Upper lobe of left lung (tissue), 6 donors: Measurements from ENCODE around the gene TARDBP. TPM values are rescaled to one million over a fixed set of nuclear protein-coding genes. Genes with fewer than 3 reads are reported as not detected.

Experiments used
- ATAC-seq, 2 donors: fragments of 200-7000 bp; cut with Tn5 transposase; one replicate each; pipeline ENCODE4 v1.9.1; 2022; ENCODE audit warnings: mild to moderate bottlenecking in 2 of 2, moderate library complexity in 2 of 2; ENCODE audit not compliant: low FRiP score in 2 of 2
- DNase-seq, 2 donors: peaks; one replicate each; pipeline ENCODE4 v3.0.0-alpha.2; 2019 to 2020
- H3K27ac ChIP-seq, 4 donors: fragments of 200-600 bp; sonication (generic); one replicate each; pipeline ENCODE4 v1.5.1; 2016 to 2019
- H3K27me3 ChIP-seq, 4 donors: fragments of 200-600 bp; sonication (generic); one replicate each; pipeline ENCODE4 v1.5.1; 2017 to 2019
- H3K36me3 ChIP-seq, 4 donors: fragments of 200-600 bp; sonication (generic); one replicate each; pipeline ENCODE4 v1.5.1; 2016 to 2019
- H3K4me1 ChIP-seq, 4 donors: fragments of 200-600 bp; sonication (generic); one replicate each; pipeline ENCODE4 v1.5.1; 2018 to 2019
- H3K4me3 ChIP-seq, 4 donors: fragments of 200-600 bp; sonication (generic); one replicate each; pipeline ENCODE4 v1.5.1; 2017 to 2019; ENCODE audit warnings: mild to moderate bottlenecking in 2 of 4, moderate library complexity in 1 of 4
- H3K9me3 ChIP-seq, 4 donors: fragments of 200-600 bp; sonication (generic); one replicate each; pipeline ENCODE4 v1.5.1; 2018 to 2019
- EP300 ChIP-seq, 4 donors: sonication (generic); formaldehyde crosslinking; IDR thresholded peaks; one replicate each; pipeline ENCODE4 v1.5.1; 2017; ENCODE audit warnings: antibody characterized with exemption in 4 of 4, control low read depth in 2 of 4
- POLR2A ChIP-seq, 4 donors: fragments of 450-650 bp; IDR thresholded peaks; one replicate each; pipeline ENCODE4 v1.5.1; 2016 to 2017; ENCODE audit warnings: antibody characterized with exemption in 4 of 4, mild to moderate bottlenecking in 2 of 4
- POLR2AphosphoS5 ChIP-seq, 2 donors: sonication (generic); formaldehyde crosslinking; IDR thresholded peaks; one replicate each; pipeline ENCODE4 v1.5.1; 2017; ENCODE audit warnings: antibody characterized with exemption in 2 of 2
- WGBS, 2 donors: methylation state at CpG; one replicate each; pipeline ENCODE4 v1.1.5; 2017 to 2018; 5-methylcytosine and 5-hydroxymethylcytosine counted together
- total RNA-seq, 6 donors: library from RNA; depleted of rRNA in 4 of 6; stranded (reverse); fragments of >200 nt in 4 of 6; gene quantifications; one replicate each; pipeline versions ENCODE4 v1.1.0 to v1.2.1, GENCODE V29; 2016 to 2021
- TF ChIP-seq, protein P1 (sequence below), 6 experiments: fragments of 450-650 bp in 4 of 6; fragments of 200-600 bp in 2 of 6; sonication (generic) in 2 of 6; IDR thresholded peaks; one replicate each; pipeline ENCODE4 v1.5.1; 2016 to 2019; ENCODE audit warnings: antibody characterized with exemption in 6 of 6
- donor health status: DM: no; HTN: no; CAD: no; lungs with moderate emphysema.
- donor health status: DM: no; HTN: yes; CAD: no; lungs with severe emphysema.

TARDBP gene
- total RNA-seq, 6 donors from 2014 or later, result 108 to 388 (median 138) TPM

GRCh38 chr1:11026052-11026451 lies 13.6 kb downstream of the TARDBP start:
- no peak for ATAC-seq
- no peaks in the 10 kb centered on the region for H3K4me1 ChIP-seq
- no peak overlapping the region for H3K4me3 ChIP-seq
- no peaks in the 10 kb centered on the region for H3K9me3 ChIP-seq
- peaks cover 33 to 87% (median 58%) of the 10 kb centered on the region in 4 donors for H3K36me3 ChIP-seq
- 59% methylated on average over 1 of the region's 1 CpG for WGBS, 2 donors
- H3K27ac ChIP-seq, result no peak overlapping the region
- DNase-seq, result no peak
- no peaks in the 10 kb centered on the region for H3K27me3 ChIP-seq
- no peak for TF ChIP-seq EP300 (IDR thresholded peaks at IDR 0.05)

DNA sequence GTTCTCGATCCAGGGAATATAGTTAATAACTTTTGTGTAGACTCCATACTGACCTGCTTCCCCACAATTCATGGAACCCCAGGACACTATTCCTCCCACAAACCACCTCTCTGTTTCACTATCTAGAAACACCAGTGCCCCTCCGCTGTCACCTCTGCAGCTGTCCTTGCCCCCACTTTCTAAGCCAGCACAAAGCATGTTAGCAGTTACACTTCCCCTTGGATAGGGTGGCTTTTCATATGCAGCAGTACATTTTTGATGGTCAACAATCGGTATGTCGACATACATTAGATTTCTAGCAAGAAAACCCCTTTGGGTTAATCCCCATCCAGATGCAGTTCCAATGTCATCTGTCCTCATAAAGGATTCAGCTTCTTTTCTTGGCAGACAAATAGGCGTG lies 14.4 kb downstream of the TARDBP start:
- ATAC-seq, result no peak
- 94 to 97% methylated on average over 5 of the region's 5 CpGs for WGBS, 2 donors
- peaks cover 25 to 79% (median 49%) of the 10 kb centered on the region in 4 donors for H3K36me3 ChIP-seq

DNA sequence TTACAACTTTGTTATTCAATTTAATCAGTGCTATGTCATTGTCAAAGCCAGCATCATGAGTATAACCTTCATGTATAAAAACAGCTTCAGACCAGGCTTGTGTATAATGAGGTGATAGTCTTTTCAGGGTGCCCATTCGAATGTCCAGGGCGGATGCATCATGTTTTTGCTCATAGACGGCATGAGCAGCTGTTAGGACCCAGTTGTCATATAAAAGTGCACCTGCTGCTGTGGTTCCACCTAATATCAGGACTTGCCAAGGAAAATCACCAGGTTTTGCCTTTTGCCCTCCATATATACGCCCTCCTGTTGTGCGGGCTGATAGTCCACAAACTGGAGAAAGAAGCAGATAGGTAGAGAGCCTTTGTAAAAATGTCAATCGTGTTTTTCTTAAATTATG lies 14.9 kb downstream of the TARDBP start:
- Histone ChIP-seq H3K27ac (no peak overlapping the region), H3K4me3 (no peak overlapping the region), H3K9me3 (no peaks in the 10 kb centered on the region), H3K27me3 (no peaks in the 10 kb centered on the region), H3K4me1 (no peaks in the 10 kb centered on the region), H3K36me3 (peaks cover 20 to 74% (median 45%) of the 10 kb centered on the region in 4 donors)
- no peak for ATAC-seq
- TF ChIP-seq, protein P1, sequence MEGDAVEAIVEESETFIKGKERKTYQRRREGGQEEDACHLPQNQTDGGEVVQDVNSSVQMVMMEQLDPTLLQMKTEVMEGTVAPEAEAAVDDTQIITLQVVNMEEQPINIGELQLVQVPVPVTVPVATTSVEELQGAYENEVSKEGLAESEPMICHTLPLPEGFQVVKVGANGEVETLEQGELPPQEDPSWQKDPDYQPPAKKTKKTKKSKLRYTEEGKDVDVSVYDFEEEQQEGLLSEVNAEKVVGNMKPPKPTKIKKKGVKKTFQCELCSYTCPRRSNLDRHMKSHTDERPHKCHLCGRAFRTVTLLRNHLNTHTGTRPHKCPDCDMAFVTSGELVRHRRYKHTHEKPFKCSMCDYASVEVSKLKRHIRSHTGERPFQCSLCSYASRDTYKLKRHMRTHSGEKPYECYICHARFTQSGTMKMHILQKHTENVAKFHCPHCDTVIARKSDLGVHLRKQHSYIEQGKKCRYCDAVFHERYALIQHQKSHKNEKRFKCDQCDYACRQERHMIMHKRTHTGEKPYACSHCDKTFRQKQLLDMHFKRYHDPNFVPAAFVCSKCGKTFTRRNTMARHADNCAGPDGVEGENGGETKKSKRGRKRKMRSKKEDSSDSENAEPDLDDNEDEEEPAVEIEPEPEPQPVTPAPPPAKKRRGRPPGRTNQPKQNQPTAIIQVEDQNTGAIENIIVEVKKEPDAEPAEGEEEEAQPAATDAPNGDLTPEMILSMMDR (IDR thresholded peaks at IDR 0.05), result no peak
- TF ChIP-seq POLR2AphosphoS5 (IDR thresholded peaks at IDR 0.05) (no peak), POLR2A (IDR thresholded peaks at IDR 0.05) (no peak), EP300 (IDR thresholded peaks at IDR 0.05) (no peak)
- WGBS, 2 donors, result 76 to 86% methylated on average over 6 of the region's 6 CpGs
- DNase-seq, result no peak

More for the DNA sequence above, 14.4 kb downstream of the TARDBP start:
- TF ChIP-seq, protein P1 (IDR thresholded peaks at IDR 0.05), result no peak
- no peak for TF ChIP-seq POLR2AphosphoS5 (IDR thresholded peaks at IDR 0.05)
- TF ChIP-seq POLR2A (IDR thresholded peaks at IDR 0.05), result no peak
- no peak for TF ChIP-seq EP300 (IDR thresholded peaks at IDR 0.05)
- H3K9me3 ChIP-seq, result no peaks in the 10 kb centered on the region
- H3K4me1 ChIP-seq, result no peaks in the 10 kb centered on the region
- no peaks in the 10 kb centered on the region for H3K27me3 ChIP-seq
- no peak overlapping the region for H3K4me3 ChIP-seq
- no peak for DNase-seq
- no peak overlapping the region for H3K27ac ChIP-seq

- DNase-seq (no peak), ATAC-seq (no peak)
- H3K27ac ChIP-seq, result no peak overlapping the region
- H3K4me3 ChIP-seq, result no peak overlapping the region
- H3K9me3 ChIP-seq, result no peaks in the 10 kb centered on the region
- TF ChIP-seq POLR2AphosphoS5 (IDR thresholded peaks at IDR 0.05) (no peak), POLR2A (IDR thresholded peaks at IDR 0.05) (no peak), EP300 (IDR thresholded peaks at IDR 0.05) (no peak)
- TF ChIP-seq, protein P1 (IDR thresholded peaks at IDR 0.05), result no peak
- WGBS, 2 donors, result 91 to 95% methylated on average over 3 of the region's 3 CpGs
- H3K4me1 ChIP-seq, result no peaks in the 10 kb centered on the region
- peaks cover 13 to 67% (median 39%) of the 10 kb centered on the region in 4 donors for H3K36me3 ChIP-seq
- H3K27me3 ChIP-seq, result no peaks in the 10 kb centered on the region
Measured at GRCh38 chr1:11028018-11028417, 15.6 kb downstream of the TARDBP start.

DNA sequence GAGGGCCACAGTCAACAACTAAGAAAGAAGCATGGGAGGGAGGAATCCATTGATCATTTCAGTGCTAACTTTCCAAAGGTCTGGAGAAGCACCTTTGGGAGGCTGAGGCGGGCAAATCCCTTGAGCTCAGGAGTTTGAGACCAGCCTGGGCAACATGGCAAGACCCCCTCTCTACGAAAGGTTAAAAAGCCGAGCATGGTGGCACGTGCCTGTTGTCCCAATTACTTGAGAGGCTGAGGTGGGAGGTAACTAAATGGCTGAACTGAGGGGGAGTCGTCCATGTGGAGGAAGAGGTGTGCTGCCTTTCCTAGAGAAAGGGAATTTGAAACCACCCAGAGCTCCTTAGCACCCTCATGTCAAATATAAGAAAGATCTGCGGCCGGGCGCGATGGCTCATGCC lies 18.4 kb downstream of the TARDBP start:
- DNase-seq (no peak), ATAC-seq (no peak)
- no peak for TF ChIP-seq POLR2AphosphoS5 (IDR thresholded peaks at IDR 0.05)
- no peak for TF ChIP-seq EP300 (IDR thresholded peaks at IDR 0.05)
- no peak for TF ChIP-seq POLR2A (IDR thresholded peaks at IDR 0.05)
- TF ChIP-seq, protein P1 (IDR thresholded peaks at IDR 0.05), result no peak
- H3K4me1 ChIP-seq, result no peaks in the 10 kb centered on the region
- peaks cover 0 to 39% (median 18%) of the 10 kb centered on the region in 4 donors for H3K36me3 ChIP-seq
- no peaks in the 10 kb centered on the region for H3K27me3 ChIP-seq
- H3K9me3 ChIP-seq, result no peaks in the 10 kb centered on the region
- WGBS, 2 donors, result 90 to 95% methylated on average over 9 of the region's 9 CpGs
- H3K27ac ChIP-seq, result no peak overlapping the region
- no peak overlapping the region for H3K4me3 ChIP-seq
